H9 (cell line): ENCODE measurements around the gene ENGASE. TPM values are rescaled to one million over a fixed set of nuclear protein-coding genes. Genes with fewer than 3 reads are reported as not detected.

Experiments used
- DNase-seq: peaks from one replicate; pipeline ENCODE4 v3.0.0-alpha.2; 2017
- H2AFZ ChIP-seq: one replicate; pipeline ENCODE4 v1.6.1; 2013; ENCODE audit warnings: mild to moderate bottlenecking, low read length, control low read depth, moderate library complexity
- H2AK5ac ChIP-seq: 2 replicates; pipeline ENCODE4 v1.6.1; 2013; ENCODE audit warnings: low read length, control low read depth, mixed read lengths; ENCODE audit not compliant: insufficient read length
- H2BK120ac ChIP-seq: one replicate; pipeline ENCODE4 v1.6.1; 2013; ENCODE audit warnings: low read depth, mild to moderate bottlenecking, low read length, control low read depth, inconsistent platforms; ENCODE audit not compliant: poor library complexity, severe bottlenecking
- H2BK12ac ChIP-seq: 2 replicates; pipeline ENCODE4 v1.6.1; 2013; ENCODE audit warnings: low read length, control low read depth, mixed read lengths, low read depth; ENCODE audit not compliant: insufficient read length
- H2BK15ac ChIP-seq: 2 replicates; pipeline ENCODE4 v1.6.1; 2013; ENCODE audit warnings: low read depth, low read length, control low read depth
- H2BK20ac ChIP-seq: one replicate; pipeline ENCODE4 v1.6.1; 2013; ENCODE audit warnings: low read depth, mild to moderate bottlenecking, low read length, control low read depth, inconsistent platforms; ENCODE audit not compliant: poor library complexity, severe bottlenecking
- H2BK5ac ChIP-seq: 2 replicates; pipeline ENCODE4 v1.6.1; 2013; ENCODE audit warnings: low read length, control low read depth, mixed read lengths; ENCODE audit not compliant: insufficient read length
- H3K14ac ChIP-seq: 2 replicates; pipeline ENCODE4 v1.6.1; 2013; ENCODE audit warnings: low read length, control low read depth; ENCODE audit not compliant: insufficient read depth
- H3K18ac ChIP-seq: 2 replicates; pipeline ENCODE4 v1.6.1; 2013; ENCODE audit warnings: low read depth, mild to moderate bottlenecking, mixed read lengths, low read length, control low read depth; ENCODE audit not compliant: insufficient read length
- H3K23ac ChIP-seq: 2 replicates; pipeline ENCODE4 v1.6.1; 2013; ENCODE audit warnings: low read length, control low read depth, mixed read lengths, low read depth; ENCODE audit not compliant: insufficient read length
- H3K23me2 ChIP-seq: 2 replicates; pipeline ENCODE4 v1.6.1; 2013; ENCODE audit warnings: low read depth, mild to moderate bottlenecking, mixed read lengths, low read length, control low read depth; ENCODE audit not compliant: insufficient read length, poor library complexity, severe bottlenecking
- H3K27ac ChIP-seq: 2 replicates; pipeline ENCODE4 v1.5.1; 2013; ENCODE audit warnings: low read length, control low read depth, mixed read lengths, low read depth; ENCODE audit not compliant: insufficient read length
- H3K27me3 ChIP-seq: 2 replicates; pipeline ENCODE4 v1.6.1; 2013; ENCODE audit warnings: low read length, control low read depth, inconsistent platforms; ENCODE audit not compliant: insufficient read depth
- H3K4ac ChIP-seq: 2 replicates; pipeline ENCODE4 v1.6.1; 2013; ENCODE audit warnings: low read depth, mild to moderate bottlenecking, control low read depth, inconsistent platforms, low read length, moderate library complexity
- H3K4me1 ChIP-seq: 2 replicates; pipeline ENCODE4 v1.6.1; 2013; ENCODE audit warnings: low read length, control low read depth, inconsistent platforms; ENCODE audit not compliant: insufficient read depth
- H3K4me2 ChIP-seq: 2 replicates; pipeline ENCODE4 v1.6.1; 2013; ENCODE audit warnings: low read length, control low read depth, mixed read lengths; ENCODE audit not compliant: insufficient read length, insufficient read depth
- H3K56ac ChIP-seq: 2 replicates; pipeline ENCODE4 v1.6.1; 2013; ENCODE audit warnings: low read depth, mild to moderate bottlenecking, mixed read lengths, low read length, control low read depth; ENCODE audit not compliant: insufficient read length
- H3K79me1 ChIP-seq: 2 replicates; pipeline ENCODE4 v1.6.1; 2013; ENCODE audit warnings: low read depth, mild to moderate bottlenecking, moderate library complexity, low read length, control low read depth, inconsistent platforms; ENCODE audit not compliant: insufficient read depth, poor library complexity, severe bottlenecking
- H3K79me2 ChIP-seq: 2 replicates; pipeline ENCODE4 v1.6.1; 2013; ENCODE audit warnings: low read length, control low read depth, inconsistent platforms; ENCODE audit not compliant: insufficient read depth
- H3K9ac ChIP-seq: 2 replicates; pipeline ENCODE4 v1.6.1; 2013; ENCODE audit warnings: low read length, control low read depth, mixed read lengths; ENCODE audit not compliant: insufficient read length; ENCODE audit errors: extremely low read depth
- H3K9me3 ChIP-seq: one replicate; pipeline ENCODE4 v1.6.1; 2013; ENCODE audit warnings: low read depth, low read length, inconsistent platforms; ENCODE audit not compliant: control insufficient read depth
- H3T11ph ChIP-seq: one replicate; pipeline ENCODE4 v1.6.1; 2013; ENCODE audit warnings: mild to moderate bottlenecking, low read length, control low read depth, inconsistent platforms
- H4K20me1 ChIP-seq: one replicate; pipeline ENCODE4 v1.6.1; 2013; ENCODE audit not compliant: control insufficient read depth, insufficient read length, insufficient read depth
- H4K5ac ChIP-seq: 2 replicates; pipeline ENCODE4 v1.6.1; 2013; ENCODE audit warnings: low read depth, mild to moderate bottlenecking, mixed read lengths, low read length, control low read depth; ENCODE audit not compliant: insufficient read length
- H4K8ac ChIP-seq: replicated peaks from 2 replicates; pipeline ENCODE4 v1.6.1; 2013; ENCODE audit warnings: low read length, control low read depth, mixed read lengths, low read depth; ENCODE audit not compliant: insufficient read length
- H4K91ac ChIP-seq: 2 replicates; pipeline ENCODE4 v1.6.1; 2013; ENCODE audit warnings: low read depth, mild to moderate bottlenecking, moderate library complexity, mixed read lengths, low read length, control low read depth; ENCODE audit not compliant: insufficient read length
- H3K27ac Mint-ChIP-seq, 3 experiments: 2 replicates in 2 of 3; 3 replicates in 1 of 3; pipeline ENCODE4 v1.8.0; 2020 to 2021; ENCODE audit warnings: mixed read lengths in 3 of 3, mild to moderate bottlenecking in 1 of 3, moderate library complexity in 1 of 3
- H3K27me3 Mint-ChIP-seq: 2 replicates; pipeline ENCODE4 v1.8.0; 2021; ENCODE audit warnings: low read depth, mild to moderate bottlenecking, moderate library complexity, mixed read lengths
- H3K36me3 Mint-ChIP-seq, 3 experiments: 2 replicates in 2 of 3; 3 replicates in 1 of 3; pipeline ENCODE4 v1.8.0; 2020 to 2021; ENCODE audit warnings: low read depth in 3 of 3, mixed read lengths in 3 of 3; ENCODE audit not compliant: insufficient read depth in 1 of 3
- H3K4me1 Mint-ChIP-seq, 2 experiments: 2 replicates each; pipeline ENCODE4 v1.8.0; 2020; ENCODE audit warnings: mixed read lengths in 2 of 2
- H3K4me3 Mint-ChIP-seq, 2 experiments: 2 replicates in 1 of 2; 3 replicates in 1 of 2; pipeline ENCODE4 v1.8.0; 2020 to 2021; ENCODE audit warnings: mild to moderate bottlenecking in 2 of 2, mixed read lengths in 2 of 2, moderate library complexity in 1 of 2
- H3K9me3 Mint-ChIP-seq, 2 experiments: 2 replicates in 1 of 2; 3 replicates in 1 of 2; pipeline ENCODE4 v1.8.0; 2020; ENCODE audit warnings: mild to moderate bottlenecking in 2 of 2, mixed read lengths in 2 of 2, moderate library complexity in 1 of 2
- WGBS: extraction: QIAGEN DNeasy Blood & Tissue Kit; methylation state at CpG from one replicate; pipeline ENCODE4 v1.1.7; 2013; ENCODE audit warnings: missing lambda C conversion rate, low lambda C conversion rate, mixed read lengths; ENCODE audit not compliant: insufficient read length; ENCODE audit errors: extremely low coverage; 5-methylcytosine and 5-hydroxymethylcytosine counted together
- total RNA-seq: library from RNA; stranded (reverse); gene quantifications from 2 replicates; pipeline ENCODE4 v1.2.1, GENCODE V29; 2021
- TF ChIP-seq, protein P1 (sequence below): fragments of 200-600 bp; sonication (generic); conservative IDR thresholded peaks from 3 replicates; pipeline ENCODE4 v1.8.0; 2021; ENCODE audit warnings: antibody characterized with exemption, mild to moderate bottlenecking

ENGASE gene
- total RNA-seq, 1 experiment from 2014 or later = 20.6 TPM

DNA sequence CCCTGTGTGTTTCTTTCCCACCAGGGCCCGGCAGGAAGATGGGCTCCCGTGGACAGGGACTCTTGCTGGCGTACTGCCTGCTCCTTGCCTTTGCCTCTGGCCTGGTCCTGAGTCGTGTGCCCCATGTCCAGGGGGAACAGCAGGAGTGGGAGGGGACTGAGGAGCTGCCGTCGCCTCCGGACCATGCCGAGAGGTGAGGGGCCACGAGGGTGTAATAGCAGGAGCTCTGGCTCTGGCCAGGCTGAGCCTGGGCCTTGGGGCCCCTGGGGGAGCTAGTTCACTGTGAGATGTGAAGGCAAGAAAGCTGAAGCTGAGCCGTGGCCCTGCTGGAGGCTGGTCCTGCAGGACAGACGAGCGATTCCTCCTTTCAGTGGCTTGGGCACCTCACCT lies 30.7 kb upstream of the ENGASE start:
- H2AFZ ChIP-seq = no peak overlapping the region
- H2BK120ac ChIP-seq = no peak overlapping the region
- no peak overlapping the region for H3K27ac ChIP-seq
- H3K14ac ChIP-seq = no peak overlapping the region
- no peaks in the 10 kb centered on the region for H3K9me3 ChIP-seq
- H3K4me2 ChIP-seq = no peak overlapping the region
- H3K23me2 ChIP-seq = no peaks in the 10 kb centered on the region
- H2AK5ac ChIP-seq = no peak overlapping the region
- no peak overlapping the region for H3T11ph ChIP-seq
- no CpG with 5 or more reads among the region's 12 CpGs for WGBS
- H3K27ac Mint-ChIP-seq = no peak overlapping the region
- no peak for DNase-seq
- no peak overlapping the region for H3K4ac ChIP-seq
- H3K9ac ChIP-seq = no peak overlapping the region
- H3K4me1 Mint-ChIP-seq = peaks cover 0 to 14% of the 10 kb centered on the region in 2 experiments; a peak in 2 of 4 replicates
- H4K91ac ChIP-seq = no peak overlapping the region
- no peaks in the 10 kb centered on the region for H3K79me2 ChIP-seq
- peaks cover 2% of the 10 kb centered on the region for H4K20me1 ChIP-seq
- no peak overlapping the region for H3K4me3 Mint-ChIP-seq
- H4K5ac ChIP-seq = no peak overlapping the region
- no peak overlapping the region for H4K8ac ChIP-seq
- no peaks in the 10 kb centered on the region; a peak in 1 of 7 replicates for H3K36me3 Mint-ChIP-seq
- no peaks in the 10 kb centered on the region for H3K4me1 ChIP-seq
- H3K9me3 Mint-ChIP-seq = peaks cover 4 to 11% of the 10 kb centered on the region in 2 experiments; a peak in 4 of 5 replicates
- no peak overlapping the region for H2BK5ac ChIP-seq
- TF ChIP-seq, protein P1, sequence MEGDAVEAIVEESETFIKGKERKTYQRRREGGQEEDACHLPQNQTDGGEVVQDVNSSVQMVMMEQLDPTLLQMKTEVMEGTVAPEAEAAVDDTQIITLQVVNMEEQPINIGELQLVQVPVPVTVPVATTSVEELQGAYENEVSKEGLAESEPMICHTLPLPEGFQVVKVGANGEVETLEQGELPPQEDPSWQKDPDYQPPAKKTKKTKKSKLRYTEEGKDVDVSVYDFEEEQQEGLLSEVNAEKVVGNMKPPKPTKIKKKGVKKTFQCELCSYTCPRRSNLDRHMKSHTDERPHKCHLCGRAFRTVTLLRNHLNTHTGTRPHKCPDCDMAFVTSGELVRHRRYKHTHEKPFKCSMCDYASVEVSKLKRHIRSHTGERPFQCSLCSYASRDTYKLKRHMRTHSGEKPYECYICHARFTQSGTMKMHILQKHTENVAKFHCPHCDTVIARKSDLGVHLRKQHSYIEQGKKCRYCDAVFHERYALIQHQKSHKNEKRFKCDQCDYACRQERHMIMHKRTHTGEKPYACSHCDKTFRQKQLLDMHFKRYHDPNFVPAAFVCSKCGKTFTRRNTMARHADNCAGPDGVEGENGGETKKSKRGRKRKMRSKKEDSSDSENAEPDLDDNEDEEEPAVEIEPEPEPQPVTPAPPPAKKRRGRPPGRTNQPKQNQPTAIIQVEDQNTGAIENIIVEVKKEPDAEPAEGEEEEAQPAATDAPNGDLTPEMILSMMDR = no peak
- no peaks in the 10 kb centered on the region for H3K27me3 ChIP-seq
- no peak overlapping the region for H3K18ac ChIP-seq
- no peak overlapping the region for H3K23ac ChIP-seq
- no peak overlapping the region for H3K56ac ChIP-seq
- H2BK15ac ChIP-seq = no peak overlapping the region
- no peak overlapping the region for H2BK20ac ChIP-seq
- no peak overlapping the region for H2BK12ac ChIP-seq
- H3K79me1 ChIP-seq = no peaks in the 10 kb centered on the region
- peaks cover 73% of the 10 kb centered on the region for H3K27me3 Mint-ChIP-seq
